NCI-H2107 treated with DMSO at 0.1 percent for 48 hours (cell line): Measurements from ENCODE around the gene ARHGAP15.

Experiments
- DNase-seq: peaks from one replicate; lab custom pipeline; 2025; ENCODE audit not compliant: unreplicated experiment; lab: John Stamatoyannopoulos, UW

Gene ARHGAP15

GRCh38 chr2:143801561-143801960 lies 672.3 kb downstream of the ARHGAP15 start:
- no peak for DNase-seq

- no peak for DNase-seq
Measured at GRCh38 chr2:143802242-143802641, 673.0 kb downstream of the ARHGAP15 start.

GRCh38 chr2:143802871-143803650 lies 673.8 kb downstream of the ARHGAP15 start:
- no peak for DNase-seq

GRCh38 chr2:143803936-143804335 lies 674.7 kb downstream of the ARHGAP15 start:
- no peak for DNase-seq

- no peak for DNase-seq
Measured at GRCh38 chr2:143805666-143806065, 676.4 kb downstream of the ARHGAP15 start.

GRCh38 chr2:143807192-143807591 lies 678.0 kb downstream of the ARHGAP15 start:
- DNase-seq, result no peak

GRCh38 chr2:143807671-143808070 lies 678.5 kb downstream of the ARHGAP15 start:
- DNase-seq, result no peak

- DNase-seq, result no peak
Measured at GRCh38 chr2:143808166-143808565, 678.9 kb downstream of the ARHGAP15 start.

GRCh38 chr2:143815082-143815481 lies 685.9 kb downstream of the ARHGAP15 start:
- no peak for DNase-seq

GRCh38 chr2:143816916-143817315 lies 687.7 kb downstream of the ARHGAP15 start:
- no peak for DNase-seq
